Trophoblast cell (in vitro differentiated cells and primary cell): ENCODE measurements around the gene PET100.

ENCODE experiments used
- DNase-seq, 2 donors: peaks; one replicate each; pipeline ENCODE4 v3.0.0-alpha.2; 2016
- H2AFZ ChIP-seq: 2 replicates; pipeline ENCODE4 v1.6.1; 2013; ENCODE audit warnings: low read length, moderate library complexity, mild to moderate bottlenecking; ENCODE audit not compliant: insufficient read depth, poor library complexity
- H2AK5ac ChIP-seq: 2 replicates; pipeline ENCODE4 v1.6.1; 2013; ENCODE audit warnings: mild to moderate bottlenecking, low read length
- H2BK120ac ChIP-seq: 2 replicates; pipeline ENCODE4 v1.6.1; 2013; ENCODE audit warnings: low read length, mild to moderate bottlenecking, moderate library complexity; ENCODE audit not compliant: insufficient read depth, poor library complexity
- H2BK12ac ChIP-seq: 2 replicates; pipeline ENCODE4 v1.6.1; 2013; ENCODE audit warnings: mild to moderate bottlenecking, low read length, moderate library complexity
- H2BK5ac ChIP-seq: 2 replicates; pipeline ENCODE4 v1.6.1; 2013; ENCODE audit warnings: low read length, low read depth, moderate library complexity, mild to moderate bottlenecking; ENCODE audit not compliant: poor library complexity
- H3K14ac ChIP-seq: 2 replicates; pipeline ENCODE4 v1.6.1; 2013; ENCODE audit warnings: mild to moderate bottlenecking, low read length
- H3K18ac ChIP-seq: 2 replicates; pipeline ENCODE4 v1.6.1; 2013; ENCODE audit warnings: mild to moderate bottlenecking, low read length
- H3K23ac ChIP-seq: 2 replicates; pipeline ENCODE4 v1.6.1; 2013; ENCODE audit warnings: low read length
- H3K27ac ChIP-seq: 2 replicates; pipeline ENCODE4 v1.5.1; 2013; ENCODE audit warnings: low read depth, mild to moderate bottlenecking, inconsistent platforms, low read length, moderate library complexity
- H3K27me3 ChIP-seq: 2 replicates; pipeline ENCODE4 v1.6.1; 2013; ENCODE audit warnings: inconsistent platforms, mild to moderate bottlenecking, low read length, moderate library complexity; ENCODE audit not compliant: insufficient read depth
- H3K36me3 ChIP-seq, 2 experiments: 1 replicate in 1 of 2; 2 replicates in 1 of 2; pipeline ENCODE4 v1.6.1; 2013; ENCODE audit warnings: low read length in 2 of 2, mild to moderate bottlenecking in 2 of 2, moderate library complexity in 1 of 2; ENCODE audit not compliant: insufficient read depth in 2 of 2, control insufficient read depth in 1 of 2
- H3K4ac ChIP-seq: 2 replicates; pipeline ENCODE4 v1.6.1; 2013; ENCODE audit warnings: low read depth, mild to moderate bottlenecking, low read length, moderate library complexity
- H3K4me1 ChIP-seq, 2 experiments: 1 replicate in 1 of 2; 2 replicates in 1 of 2; pipeline ENCODE4 v1.6.1; 2013; ENCODE audit warnings: low read length in 2 of 2, mild to moderate bottlenecking in 2 of 2, moderate library complexity in 1 of 2; ENCODE audit not compliant: insufficient read depth in 2 of 2, control insufficient read depth in 1 of 2
- H3K4me2 ChIP-seq: 2 replicates; pipeline ENCODE4 v1.6.1; 2013; ENCODE audit warnings: inconsistent platforms, mild to moderate bottlenecking, low read length, moderate library complexity
- H3K4me3 ChIP-seq: 2 replicates; pipeline ENCODE4 v1.5.1; 2013; ENCODE audit warnings: mild to moderate bottlenecking, low read depth, low read length, inconsistent platforms
- H3K79me1 ChIP-seq: one replicate; pipeline ENCODE4 v1.6.1; 2013; ENCODE audit warnings: low read length
- H3K79me2 ChIP-seq: 2 replicates; pipeline ENCODE4 v1.6.1; 2013; ENCODE audit warnings: low read length, mild to moderate bottlenecking; ENCODE audit not compliant: control insufficient read depth, insufficient read depth, poor library complexity
- H3K9ac ChIP-seq: 2 replicates; pipeline ENCODE4 v1.6.1; 2013; ENCODE audit warnings: mild to moderate bottlenecking, low read length
- H3K9me3 ChIP-seq: 2 replicates; pipeline ENCODE4 v1.6.1; 2013; ENCODE audit warnings: low read depth, mild to moderate bottlenecking, control low read depth, inconsistent platforms, low read length; ENCODE audit not compliant: insufficient read depth
- H4K12ac ChIP-seq: 2 replicates; pipeline ENCODE4 v1.6.1; 2013; ENCODE audit warnings: low read depth, mild to moderate bottlenecking, low read length, moderate library complexity
- H4K8ac ChIP-seq: 2 replicates; pipeline ENCODE4 v1.6.1; 2013; ENCODE audit warnings: low read depth, mild to moderate bottlenecking, low read length, moderate library complexity
- H4K91ac ChIP-seq: one replicate; pipeline ENCODE4 v1.6.1; 2013; ENCODE audit warnings: low read depth, mild to moderate bottlenecking, low read length, moderate library complexity
- WGBS: extraction: QIAGEN DNeasy Blood & Tissue Kit; methylation state at CpG from one replicate; pipeline ENCODE4 v1.1.7; 2013; ENCODE audit warnings: missing lambda C conversion rate; ENCODE audit not compliant: insufficient read length, insufficient coverage; ENCODE audit errors: extremely low coverage; 5-methylcytosine and 5-hydroxymethylcytosine counted together

Gene PET100

DNA sequence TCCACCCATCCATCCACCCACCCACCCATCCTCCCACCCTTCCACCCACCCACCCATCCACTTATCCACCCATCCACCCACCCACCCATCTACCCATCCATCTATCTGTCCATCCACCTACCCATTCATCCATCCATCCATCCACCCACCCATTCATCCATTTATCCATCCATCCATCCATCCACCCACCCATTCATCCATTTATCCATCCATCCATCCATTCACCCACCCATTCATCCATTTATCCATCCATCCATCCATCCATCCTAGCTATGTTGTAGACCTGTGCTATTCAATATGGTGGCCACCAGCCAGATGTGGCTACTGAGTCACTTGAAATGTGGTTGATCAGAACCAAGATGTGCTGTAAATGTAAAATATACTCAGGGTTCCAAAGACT, 28.9 kb upstream of the PET100 start:
- Histone ChIP-seq H3K4me1 (peaks cover 6 to 10% of the 10 kb centered on the region in 2 experiments), H4K8ac (no peak overlapping the region), H4K12ac (no peak overlapping the region), H2AK5ac (no peak overlapping the region), H3K27ac (no peak overlapping the region), H3K4me3 (no peak overlapping the region), H3K18ac (no peak overlapping the region), H3K4ac (no peak overlapping the region), H4K91ac (no peak overlapping the region), H3K36me3 (no peaks in the 10 kb centered on the region), H2BK120ac (no peak overlapping the region), H3K9ac (no peak overlapping the region), H3K23ac (no peak overlapping the region), H2AFZ (no peak overlapping the region), H3K79me1 (peaks cover 4% of the 10 kb centered on the region), H2BK5ac (no peak overlapping the region), H3K14ac (no peak overlapping the region), H3K9me3 (no peaks in the 10 kb centered on the region), H3K4me2 (no peak overlapping the region), H3K27me3 (no peaks in the 10 kb centered on the region), H3K79me2 (peaks cover 3% of the 10 kb centered on the region), H2BK12ac (no peak overlapping the region)
- no peak for DNase-seq

DNA sequence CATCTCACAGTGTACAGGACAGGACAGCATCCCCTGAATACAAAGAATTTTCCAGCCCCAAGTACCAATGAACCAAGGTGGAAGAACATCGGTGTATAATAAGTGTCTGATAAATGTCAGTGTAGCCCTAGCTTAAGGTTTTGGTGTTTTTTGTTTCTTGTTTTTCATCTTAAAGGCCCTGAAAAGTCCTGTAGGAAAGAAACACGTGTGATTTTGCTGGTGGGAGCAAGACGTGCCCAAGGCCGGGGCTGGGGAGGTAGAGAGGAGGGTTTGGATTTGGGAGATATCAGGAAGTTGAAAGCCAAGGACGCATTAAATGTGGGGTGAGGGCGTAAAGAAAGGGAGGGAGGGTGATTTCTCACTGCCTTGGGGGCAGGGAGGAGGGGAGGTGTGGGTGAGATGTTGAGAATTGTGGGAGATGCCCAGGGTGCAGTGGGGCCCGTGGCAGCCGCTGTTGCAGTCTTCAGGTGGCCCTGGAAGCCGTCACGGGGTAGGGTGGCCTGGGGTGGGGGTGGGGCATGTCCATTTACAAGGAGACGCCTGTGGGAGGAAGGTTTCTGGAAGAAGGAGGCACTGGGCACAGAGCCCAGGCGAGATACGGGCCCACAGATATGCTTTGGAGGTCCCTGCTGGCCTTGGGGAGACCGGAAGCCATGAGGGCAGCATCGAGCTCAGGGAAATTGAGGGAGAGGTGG, 27.2 kb upstream of the PET100 start:
- Histone ChIP-seq H3K14ac (no peak overlapping the region), H3K9ac (no peak overlapping the region), H3K23ac (no peak overlapping the region), H3K18ac (no peak overlapping the region), H3K79me1 (no peaks in the 10 kb centered on the region), H3K4me2 (no peak overlapping the region), H3K9me3 (no peaks in the 10 kb centered on the region), H2BK12ac (no peak overlapping the region), H2BK5ac (no peak overlapping the region), H3K4me3 (no peak overlapping the region), H4K12ac (no peak overlapping the region), H3K79me2 (no peaks in the 10 kb centered on the region), H4K8ac (no peak overlapping the region), H3K27ac (no peak overlapping the region), H2AK5ac (no peak overlapping the region), H2BK120ac (no peak overlapping the region), H3K4ac (no peak overlapping the region), H3K36me3 (peaks cover 2 to 6% of the 10 kb centered on the region in 2 experiments), H2AFZ (no peak overlapping the region), H3K4me1 (peaks cover 0 to 2% of the 10 kb centered on the region in 2 experiments), H3K27me3 (no peaks in the 10 kb centered on the region), H4K91ac (no peak overlapping the region)
- 100% methylated on average over 2 of the region's 15 CpGs for WGBS
- DNase-seq: no peak

DNA sequence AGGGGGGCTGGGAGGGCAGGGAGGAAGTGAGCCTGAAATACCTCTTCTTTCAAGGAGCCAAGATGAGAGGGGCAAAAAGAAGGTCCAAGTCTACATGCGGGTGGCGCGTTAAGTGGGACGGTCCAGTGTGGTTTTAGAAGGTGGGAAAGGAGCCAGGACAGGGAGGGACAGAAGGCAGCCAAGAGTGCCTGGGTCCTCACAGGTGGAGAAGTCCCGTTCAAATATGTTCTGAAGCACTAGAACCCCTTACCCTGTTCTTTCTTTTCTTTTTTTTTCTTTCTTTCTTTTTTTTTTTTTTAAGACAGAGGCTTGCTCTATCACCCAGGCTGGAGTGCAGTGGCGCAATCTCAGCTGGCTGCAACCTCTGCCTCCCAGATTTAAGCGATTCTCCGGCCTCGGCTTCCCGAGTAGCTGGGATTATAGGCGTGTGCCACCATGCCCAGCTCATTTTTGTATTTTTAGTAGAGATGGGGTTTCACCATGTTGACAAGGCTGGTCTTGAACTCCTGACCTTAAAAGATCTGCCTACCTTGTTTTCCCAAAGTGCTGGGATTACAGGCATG, 26.6 kb upstream of the PET100 start:
- H4K8ac ChIP-seq: no peak overlapping the region
- no peak overlapping the region for H3K4me2 ChIP-seq
- no peak overlapping the region for H3K4me3 ChIP-seq
- no peaks in the 10 kb centered on the region for H3K79me1 ChIP-seq
- H2BK12ac ChIP-seq: no peak overlapping the region
- H3K27ac ChIP-seq: no peak overlapping the region
- H2AFZ ChIP-seq: no peak overlapping the region
- no CpG with 5 or more reads among the region's 11 CpGs for WGBS
- H4K91ac ChIP-seq: no peak overlapping the region
- no peak overlapping the region for H2BK120ac ChIP-seq
- peaks cover 5 to 9% of the 10 kb centered on the region in 2 experiments for H3K36me3 ChIP-seq
- H2BK5ac ChIP-seq: no peak overlapping the region
- no peaks in the 10 kb centered on the region for H3K27me3 ChIP-seq
- H3K9ac ChIP-seq: no peak overlapping the region
- H3K14ac ChIP-seq: no peak overlapping the region
- no peak overlapping the region for H3K23ac ChIP-seq
- DNase-seq: no peak
- no peak overlapping the region for H3K4ac ChIP-seq
- H3K4me1 ChIP-seq: peaks cover 0 to 2% of the 10 kb centered on the region in 2 experiments
- H3K79me2 ChIP-seq: no peaks in the 10 kb centered on the region
- no peak overlapping the region for H2AK5ac ChIP-seq
- H4K12ac ChIP-seq: no peak overlapping the region
- no peak overlapping the region for H3K18ac ChIP-seq
- H3K9me3 ChIP-seq: peaks cover 1% of the 10 kb centered on the region

DNA sequence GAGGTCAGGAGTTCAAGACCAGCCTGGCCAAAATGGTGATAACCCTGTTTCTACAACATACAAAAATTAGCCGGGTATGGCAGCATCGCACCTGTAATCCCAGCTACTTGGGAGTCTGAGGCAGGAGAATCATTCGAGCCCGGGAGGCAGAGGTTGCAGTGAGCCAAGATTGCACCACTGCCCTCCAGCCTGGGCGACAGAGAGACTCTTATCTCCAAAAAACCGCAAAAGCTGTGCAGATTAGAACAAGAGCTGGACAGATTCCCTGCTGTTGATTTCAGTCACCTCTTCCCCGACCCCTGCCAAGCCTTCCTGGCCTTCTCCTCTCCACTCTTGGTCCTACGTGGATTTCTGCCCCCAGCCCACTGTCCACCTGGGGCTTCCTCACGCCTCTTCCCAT, 25.7 kb upstream of the PET100 start:
- Histone ChIP-seq H3K27ac (no peak overlapping the region), H4K91ac (no peak overlapping the region), H3K79me2 (no peaks in the 10 kb centered on the region), H2AFZ (no peak overlapping the region), H3K9ac (no peak overlapping the region), H4K12ac (no peak overlapping the region), H3K4me3 (no peak overlapping the region), H3K36me3 (peaks cover 9 to 12% of the 10 kb centered on the region in 2 experiments), H3K14ac (no peak overlapping the region), H4K8ac (no peak overlapping the region), H3K27me3 (no peaks in the 10 kb centered on the region), H3K4me2 (no peak overlapping the region), H3K23ac (no peak overlapping the region), H2BK5ac (no peak overlapping the region), H2BK12ac (no peak overlapping the region), H3K4me1 (peaks cover 0 to 2% of the 10 kb centered on the region in 2 experiments), H2AK5ac (no peak overlapping the region), H3K4ac (no peak overlapping the region), H3K79me1 (no peaks in the 10 kb centered on the region), H3K18ac (no peak overlapping the region), H2BK120ac (no peak overlapping the region), H3K9me3 (peaks cover 1% of the 10 kb centered on the region)
- peak; percentile 12 to 38 for DNase-seq
- no CpG with 5 or more reads among the region's 9 CpGs for WGBS
